Activated B cell treated with CpG ODN at 0.5 μM for 24 hours (primary cell): Measurements from ENCODE around the gene MUC15. TPM values are rescaled to one million over a fixed set of nuclear protein-coding genes. Genes with fewer than 3 reads are reported as not detected.
"Not testable (repeated sequence)": the region's sequence is repeated elsewhere in the genome, so short reads cannot be mapped to it uniquely, and the experiment has no call there.

Source experiments
- ATAC-seq: fragments of 200-7000 bp; cut with Tn5 transposase; one replicate; pipeline ENCODE4 v1.10.0; 2021; ENCODE audit warnings: low read depth, mild to moderate bottlenecking, moderate library complexity
- CTCF ChIA-PET: fragments of 350-600 bp; sonication (Branson Sonifier 250); formaldehyde crosslinking; loops from one replicate; lab custom pipeline; 2021; ENCODE audit warnings: antibody characterized with exemption; lab: Charles Lee
- POLR2A ChIA-PET: fragments of 350-600 bp; sonication (Branson Sonifier 250); formaldehyde crosslinking; loops from one replicate; lab custom pipeline; 2021; ENCODE audit warnings: antibody characterized with exemption; lab: Charles Lee
- DNase-seq: peaks from one replicate; pipeline ENCODE4 v3.0.0; 2022
- H3K27ac Mint-ChIP-seq: one replicate; pipeline ENCODE4 v1.8.0; 2020; ENCODE audit warnings: mixed read lengths
- H3K27me3 Mint-ChIP-seq: one replicate; pipeline ENCODE4 v1.8.0; 2021; ENCODE audit warnings: mixed read lengths
- H3K36me3 Mint-ChIP-seq: one replicate; pipeline ENCODE4 v1.8.0; 2021; ENCODE audit warnings: low read depth, mixed read lengths
- H3K4me1 Mint-ChIP-seq: one replicate; pipeline ENCODE4 v1.8.0; 2021; ENCODE audit warnings: mixed read lengths
- H3K4me3 Mint-ChIP-seq: one replicate; pipeline ENCODE4 v1.8.0; 2020; ENCODE audit warnings: mild to moderate bottlenecking, mixed read lengths
- H3K9me3 Mint-ChIP-seq: one replicate; pipeline ENCODE4 v1.8.0; 2020; ENCODE audit warnings: mixed read lengths
- intact Hi-C: fragments of 100-400 bp; cut with micrococcal nuclease; formaldehyde crosslinking; loops from one replicate; pipeline ENCODE4 v1.15.1; 2024
- total RNA-seq: library from RNA; stranded (reverse); gene quantifications from 2 replicates; pipeline ENCODE4 v1.2.3, GENCODE V29; 2022
- TF ChIP-seq, protein P1 (sequence below): fragments of 200-600 bp; IDR thresholded peaks from one replicate; pipeline ENCODE4 v1.8.0; 2022; ENCODE audit warnings: antibody characterized with exemption, mild to moderate bottlenecking

Gene MUC15
- total RNA-seq, 1 donor from 2014 or later, result not detected

- no peak overlapping the region for H3K27ac Mint-ChIP-seq
- ChIA-PET POLR2A (no interaction called here), CTCF (no interaction called here)
- DNase-seq, result no peak
- H3K27me3 Mint-ChIP-seq, result no peaks in the 10 kb centered on the region
- TF ChIP-seq, protein P1, sequence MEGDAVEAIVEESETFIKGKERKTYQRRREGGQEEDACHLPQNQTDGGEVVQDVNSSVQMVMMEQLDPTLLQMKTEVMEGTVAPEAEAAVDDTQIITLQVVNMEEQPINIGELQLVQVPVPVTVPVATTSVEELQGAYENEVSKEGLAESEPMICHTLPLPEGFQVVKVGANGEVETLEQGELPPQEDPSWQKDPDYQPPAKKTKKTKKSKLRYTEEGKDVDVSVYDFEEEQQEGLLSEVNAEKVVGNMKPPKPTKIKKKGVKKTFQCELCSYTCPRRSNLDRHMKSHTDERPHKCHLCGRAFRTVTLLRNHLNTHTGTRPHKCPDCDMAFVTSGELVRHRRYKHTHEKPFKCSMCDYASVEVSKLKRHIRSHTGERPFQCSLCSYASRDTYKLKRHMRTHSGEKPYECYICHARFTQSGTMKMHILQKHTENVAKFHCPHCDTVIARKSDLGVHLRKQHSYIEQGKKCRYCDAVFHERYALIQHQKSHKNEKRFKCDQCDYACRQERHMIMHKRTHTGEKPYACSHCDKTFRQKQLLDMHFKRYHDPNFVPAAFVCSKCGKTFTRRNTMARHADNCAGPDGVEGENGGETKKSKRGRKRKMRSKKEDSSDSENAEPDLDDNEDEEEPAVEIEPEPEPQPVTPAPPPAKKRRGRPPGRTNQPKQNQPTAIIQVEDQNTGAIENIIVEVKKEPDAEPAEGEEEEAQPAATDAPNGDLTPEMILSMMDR, result no peak
- H3K4me3 Mint-ChIP-seq, result no peak overlapping the region
- intact Hi-C loops, result no loop called here
- H3K4me1 Mint-ChIP-seq, result no peaks in the 10 kb centered on the region
- H3K36me3 Mint-ChIP-seq, result no peaks in the 10 kb centered on the region
- no peak for ATAC-seq
- H3K9me3 Mint-ChIP-seq, result peaks cover 8% of the 10 kb centered on the region
Observed at GRCh38 chr11:26608507-26609146, 36.6 kb upstream of the MUC15 start.

- H3K36me3 Mint-ChIP-seq, result no peaks in the 10 kb centered on the region
- DNase-seq, result no peak
- CTCF ChIA-PET, result no interaction called here
- H3K27me3 Mint-ChIP-seq, result no peaks in the 10 kb centered on the region
- POLR2A ChIA-PET, result no interaction called here
- TF ChIP-seq, protein P1, result no peak
- no peak overlapping the region for H3K4me3 Mint-ChIP-seq
- intact Hi-C loops, result no loop called here
- peaks cover 6% of the 10 kb centered on the region for H3K9me3 Mint-ChIP-seq
- no peak overlapping the region for H3K27ac Mint-ChIP-seq
- ATAC-seq, result no peak
- no peaks in the 10 kb centered on the region for H3K4me1 Mint-ChIP-seq
Observed at GRCh38 chr11:26607725-26608506, 35.9 kb upstream of the MUC15 start.

DNA sequence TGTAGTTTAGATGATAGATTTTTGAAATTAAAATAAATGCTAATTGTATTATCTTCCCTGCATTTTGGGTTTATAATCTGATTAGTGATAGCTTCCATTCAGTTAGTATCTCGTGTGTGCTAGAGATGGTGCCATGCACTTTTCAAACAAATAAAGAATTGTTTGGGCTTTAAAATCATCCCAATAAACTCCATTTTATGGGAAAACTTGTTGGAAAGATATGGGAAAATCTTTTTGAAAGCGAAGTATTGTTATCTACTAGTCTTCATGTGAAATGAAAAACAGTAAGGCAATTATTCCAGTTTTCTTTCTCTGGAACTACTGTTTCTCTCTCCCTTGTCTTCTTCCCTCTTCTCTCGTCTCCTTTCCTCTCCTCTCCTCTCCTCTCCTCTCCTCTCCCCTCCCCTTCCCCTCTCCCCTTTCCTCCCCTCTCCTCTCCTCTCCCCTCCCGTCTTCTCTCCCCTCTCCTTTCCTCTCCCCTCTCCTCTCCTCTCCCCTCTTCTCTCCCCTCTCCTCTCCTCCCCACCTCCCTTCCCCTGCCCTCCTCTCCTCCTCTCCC lies 27.9 kb upstream of the MUC15 start:
- H3K4me1 Mint-ChIP-seq, result no peaks in the 10 kb centered on the region
- no peaks in the 10 kb centered on the region for H3K27me3 Mint-ChIP-seq
- H3K36me3 Mint-ChIP-seq, result no peaks in the 10 kb centered on the region
- TF ChIP-seq, protein P1, result no peak
- no peak overlapping the region for H3K27ac Mint-ChIP-seq
- CTCF ChIA-PET, result no interaction called here
- intact Hi-C loops, result no loop called here
- H3K9me3 Mint-ChIP-seq, result peaks cover 9% of the 10 kb centered on the region
- DNase-seq, result no peak
- ATAC-seq, result no peak
- POLR2A ChIA-PET, result no interaction called here
- H3K4me3 Mint-ChIP-seq, result no peak overlapping the region

DNA sequence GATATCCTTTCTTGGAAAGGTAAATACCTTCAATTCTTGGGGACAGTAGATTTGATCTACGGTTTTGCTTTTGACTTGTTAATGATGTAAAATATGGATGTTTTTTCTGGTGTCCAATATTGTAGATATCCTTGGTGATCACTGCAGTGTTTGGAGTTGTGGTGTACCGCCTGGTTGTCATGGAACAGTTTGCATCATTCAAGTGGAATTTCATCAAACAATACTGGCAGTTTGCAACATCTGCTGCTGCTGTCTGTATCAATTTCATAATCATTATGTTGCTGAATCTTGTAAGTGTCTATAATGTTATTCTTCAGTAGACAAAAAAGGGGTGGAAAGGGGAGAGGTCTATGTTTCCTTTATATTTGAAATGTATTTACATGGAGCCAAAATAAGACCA lies 27.4 kb upstream of the MUC15 start:
- H3K9me3 Mint-ChIP-seq, result peaks cover 9% of the 10 kb centered on the region
- intact Hi-C loops, result no loop called here
- ChIA-PET POLR2A (no interaction called here), CTCF (no interaction called here)
- DNase-seq (no peak), ATAC-seq (no peak)
- no peaks in the 10 kb centered on the region for H3K4me1 Mint-ChIP-seq
- no peaks in the 10 kb centered on the region for H3K36me3 Mint-ChIP-seq
- H3K4me3 Mint-ChIP-seq, result no peak overlapping the region
- TF ChIP-seq, protein P1, result no peak
- H3K27ac Mint-ChIP-seq, result no peak overlapping the region
- no peaks in the 10 kb centered on the region for H3K27me3 Mint-ChIP-seq

- Mint-ChIP-seq H3K4me3 (no peak overlapping the region), H3K27ac (no peak overlapping the region), H3K4me1 (no peaks in the 10 kb centered on the region), H3K27me3 (no peaks in the 10 kb centered on the region), H3K36me3 (no peaks in the 10 kb centered on the region), H3K9me3 (peaks cover 4% of the 10 kb centered on the region)
- TF ChIP-seq, protein P1, result no peak
- intact Hi-C loops, result no loop called here
- CTCF ChIA-PET, result no interaction called here
- POLR2A ChIA-PET, result no interaction called here
- DNase-seq (no peak), ATAC-seq (no peak)
Observed at GRCh38 chr11:26597899-26598298, 25.8 kb upstream of the MUC15 start.

- H3K4me3 Mint-ChIP-seq, CTCF ChIA-PET, DNase-seq, ATAC-seq, H3K27ac Mint-ChIP-seq, intact Hi-C loops, H3K4me1 Mint-ChIP-seq, H3K9me3 Mint-ChIP-seq, POLR2A ChIA-PET, H3K27me3 Mint-ChIP-seq, H3K36me3 Mint-ChIP-seq: not testable (repeated sequence)
Observed at GRCh38 chr11:26597049-26597689, 25.1 kb upstream of the MUC15 start.

DNA sequence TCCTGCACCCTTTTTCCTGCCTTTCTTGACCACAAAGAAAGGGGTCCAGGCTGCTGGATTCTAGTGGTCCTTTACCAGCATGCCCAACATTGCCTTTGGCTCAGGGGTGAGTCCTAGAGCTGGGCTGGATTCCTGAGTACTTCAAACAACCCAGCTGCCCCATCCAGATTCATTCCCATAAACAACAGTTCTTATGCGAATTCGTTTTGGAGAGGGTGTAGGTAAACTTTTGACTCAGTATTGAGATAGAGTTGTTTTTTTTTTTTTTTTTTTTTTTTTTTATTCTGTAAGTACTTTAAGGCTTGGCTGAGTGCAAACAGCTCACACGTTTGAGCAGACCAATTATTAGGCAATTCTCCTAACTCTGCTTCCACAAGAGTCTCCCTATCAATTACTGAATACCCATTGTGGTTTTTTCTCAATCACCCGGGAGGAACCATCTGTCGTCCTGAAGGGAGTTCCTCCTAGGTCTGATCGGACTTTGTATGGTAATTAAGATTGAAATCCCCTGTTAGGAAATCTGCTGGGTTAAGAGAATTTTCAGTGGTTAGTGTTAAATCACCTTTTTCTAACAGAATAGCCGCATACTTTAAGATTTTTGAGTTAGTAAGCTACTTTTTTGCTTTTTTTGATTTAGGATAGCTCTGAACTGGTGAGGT lies 23.3 kb upstream of the MUC15 start:
- H3K27me3 Mint-ChIP-seq, intact Hi-C loops, H3K36me3 Mint-ChIP-seq, H3K4me3 Mint-ChIP-seq, H3K4me1 Mint-ChIP-seq, H3K9me3 Mint-ChIP-seq, H3K27ac Mint-ChIP-seq, ATAC-seq, POLR2A ChIA-PET, DNase-seq, CTCF ChIA-PET: not testable (repeated sequence)
